SH-SY5Y (cell line): ENCODE results near the gene BTBD9.

ENCODE experiments used
- GATA2 ChIP-seq: IDR thresholded peaks from 2 replicates; pipeline ENCODE4 v1.6.1; 2011; ENCODE audit warnings: mild to moderate bottlenecking, low read depth, low read length
- GATA3 ChIP-seq: IDR thresholded peaks from 2 replicates; pipeline ENCODE4 v1.6.1; 2011; ENCODE audit warnings: low read depth, mild to moderate bottlenecking, low read length, moderate library complexity

DNA sequence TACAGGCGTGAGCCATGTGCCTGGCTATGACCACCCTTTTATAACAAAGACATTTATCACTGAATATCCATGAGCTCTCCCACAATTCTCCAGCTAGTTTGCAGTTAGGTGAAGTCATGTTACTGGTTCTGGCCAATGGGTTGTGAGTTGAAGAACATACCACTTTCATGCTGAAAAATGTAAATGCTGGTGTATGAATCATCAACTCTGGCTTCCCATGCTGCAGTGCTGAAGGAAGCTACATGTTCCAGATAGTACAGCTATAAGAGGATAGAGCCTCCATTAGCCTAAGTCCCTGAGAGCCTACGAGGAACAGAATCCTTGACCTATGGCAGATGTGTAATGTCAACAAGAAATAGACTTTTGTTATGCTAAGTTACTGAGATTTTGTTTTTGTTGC is 180.4 kb downstream of the BTBD9 start:
- TF ChIP-seq GATA2 (no peak), GATA3 (no peak)
